GM12801 (cell line): ENCODE measurements around the gene PPM1H.

ENCODE experiments used
- TF ChIP-seq, protein P1 (sequence below): IDR thresholded peaks from one replicate; pipeline ENCODE4 v1.5.1; 2011; ENCODE audit warnings: control low read depth; ENCODE audit not compliant: insufficient read length; ENCODE audit errors: extremely low read depth

PPM1H gene

DNA sequence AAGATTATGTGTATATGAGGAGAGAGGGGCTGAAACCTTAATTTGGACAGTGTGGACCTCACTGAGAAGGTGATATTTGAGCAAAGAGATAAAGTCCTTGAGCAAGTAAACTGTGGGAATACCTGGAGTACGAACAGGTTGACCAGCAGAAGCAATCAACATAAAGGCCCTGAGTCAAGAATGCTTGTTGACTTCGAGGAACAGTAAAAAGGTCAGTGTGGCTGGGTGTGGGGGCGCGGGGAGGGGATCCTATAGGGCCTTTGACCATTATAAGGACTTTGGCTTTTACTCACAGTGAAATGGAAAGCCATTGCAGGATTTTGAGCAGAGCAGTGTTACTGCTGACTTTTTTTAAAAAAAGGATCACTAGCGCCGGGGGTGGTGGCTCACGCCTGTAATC, 34.7 kb upstream of the PPM1H start:
- TF ChIP-seq, protein P1, sequence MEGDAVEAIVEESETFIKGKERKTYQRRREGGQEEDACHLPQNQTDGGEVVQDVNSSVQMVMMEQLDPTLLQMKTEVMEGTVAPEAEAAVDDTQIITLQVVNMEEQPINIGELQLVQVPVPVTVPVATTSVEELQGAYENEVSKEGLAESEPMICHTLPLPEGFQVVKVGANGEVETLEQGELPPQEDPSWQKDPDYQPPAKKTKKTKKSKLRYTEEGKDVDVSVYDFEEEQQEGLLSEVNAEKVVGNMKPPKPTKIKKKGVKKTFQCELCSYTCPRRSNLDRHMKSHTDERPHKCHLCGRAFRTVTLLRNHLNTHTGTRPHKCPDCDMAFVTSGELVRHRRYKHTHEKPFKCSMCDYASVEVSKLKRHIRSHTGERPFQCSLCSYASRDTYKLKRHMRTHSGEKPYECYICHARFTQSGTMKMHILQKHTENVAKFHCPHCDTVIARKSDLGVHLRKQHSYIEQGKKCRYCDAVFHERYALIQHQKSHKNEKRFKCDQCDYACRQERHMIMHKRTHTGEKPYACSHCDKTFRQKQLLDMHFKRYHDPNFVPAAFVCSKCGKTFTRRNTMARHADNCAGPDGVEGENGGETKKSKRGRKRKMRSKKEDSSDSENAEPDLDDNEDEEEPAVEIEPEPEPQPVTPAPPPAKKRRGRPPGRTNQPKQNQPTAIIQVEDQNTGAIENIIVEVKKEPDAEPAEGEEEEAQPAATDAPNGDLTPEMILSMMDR, result no peak

DNA sequence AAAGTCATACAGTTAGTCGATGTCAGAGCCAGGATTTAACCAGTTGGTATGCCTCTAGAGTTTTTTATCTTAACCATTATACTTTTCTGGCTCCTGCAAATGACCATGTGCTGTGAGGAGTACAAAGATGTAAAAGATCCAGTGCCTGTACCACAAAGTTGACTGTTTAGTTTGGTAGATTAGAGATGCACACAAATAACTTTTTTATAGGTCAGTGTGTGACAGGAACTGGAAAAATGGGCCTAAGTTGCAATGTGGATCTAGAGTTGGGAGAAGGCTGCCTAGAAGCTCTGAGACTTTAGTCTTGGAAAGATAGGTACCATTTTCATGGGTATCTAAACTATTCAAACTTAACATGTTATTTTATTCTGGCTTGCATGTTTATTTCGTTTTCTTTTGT, 32.8 kb upstream of the PPM1H start:
- TF ChIP-seq, protein P1, result no peak

DNA sequence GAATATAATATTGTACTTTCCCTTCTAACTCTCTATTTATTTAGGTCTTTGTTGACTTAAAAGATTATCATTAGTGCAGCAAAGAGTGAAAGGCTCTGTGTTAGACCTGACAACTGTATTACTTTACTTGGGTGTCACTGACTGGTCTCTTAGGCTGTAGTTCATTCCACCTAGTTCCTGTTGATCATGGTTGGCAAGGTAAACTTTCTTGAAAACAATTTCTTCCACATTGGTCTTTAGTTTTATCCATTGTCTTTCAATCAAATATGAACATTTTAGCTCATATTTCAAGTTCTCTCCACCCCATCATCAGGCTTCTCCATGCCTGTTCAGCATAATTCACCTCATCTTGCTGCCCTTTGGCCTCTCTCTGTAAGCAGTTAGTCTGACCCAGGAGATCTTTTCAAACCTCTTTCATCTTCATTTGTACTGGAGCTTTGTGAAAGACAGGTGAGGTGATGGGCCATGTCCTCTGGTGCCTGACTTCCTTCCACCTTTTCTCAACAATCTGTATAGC, 32.1 kb upstream of the PPM1H start:
- TF ChIP-seq, protein P1, result no peak

DNA sequence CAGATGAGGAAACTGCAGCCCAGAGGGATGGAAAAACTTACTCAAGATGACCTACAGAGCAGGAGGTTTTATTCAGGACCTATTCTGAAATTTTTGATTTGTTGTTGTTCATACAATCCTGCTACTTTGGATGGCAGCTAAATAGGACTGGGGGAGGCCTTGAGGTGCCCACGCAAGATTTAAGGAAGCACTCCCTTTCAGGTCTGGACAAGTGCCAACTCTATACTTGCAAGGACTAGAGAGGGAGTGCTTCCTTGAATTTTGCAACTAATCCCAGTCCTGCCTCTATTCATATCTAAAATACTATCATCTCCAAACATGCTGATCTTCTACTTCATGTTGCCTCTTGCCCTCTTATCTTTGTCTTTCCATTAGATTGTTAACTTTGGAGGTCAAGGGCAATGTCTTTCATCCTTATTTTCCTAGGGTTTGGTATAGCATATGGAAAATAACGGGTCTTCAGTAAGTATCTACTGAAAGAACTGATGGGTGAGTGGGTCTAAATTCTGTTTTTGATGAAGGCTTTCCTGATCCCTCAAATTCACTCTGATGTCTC, 28.6 kb upstream of the PPM1H start:
- TF ChIP-seq, protein P1, result no peak

DNA sequence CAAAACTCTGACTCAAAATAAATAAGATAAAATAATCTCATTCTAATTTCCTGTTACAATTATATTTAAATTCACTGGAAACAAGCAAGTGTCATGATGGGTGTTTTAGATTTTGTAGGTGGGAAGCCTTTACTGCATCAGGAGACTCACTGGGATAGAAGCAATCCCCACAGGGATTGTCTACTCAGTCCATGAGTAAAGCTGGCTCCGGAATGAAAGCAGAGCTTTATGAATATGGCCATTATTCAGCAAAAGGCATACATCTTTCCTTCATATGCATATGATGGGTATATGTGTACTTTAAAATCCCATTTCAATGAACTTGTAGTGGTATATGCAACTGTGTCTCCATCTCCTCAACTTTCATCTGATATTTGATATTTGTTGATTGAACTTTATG, 25.4 kb upstream of the PPM1H start:
- TF ChIP-seq, protein P1, result no peak

DNA sequence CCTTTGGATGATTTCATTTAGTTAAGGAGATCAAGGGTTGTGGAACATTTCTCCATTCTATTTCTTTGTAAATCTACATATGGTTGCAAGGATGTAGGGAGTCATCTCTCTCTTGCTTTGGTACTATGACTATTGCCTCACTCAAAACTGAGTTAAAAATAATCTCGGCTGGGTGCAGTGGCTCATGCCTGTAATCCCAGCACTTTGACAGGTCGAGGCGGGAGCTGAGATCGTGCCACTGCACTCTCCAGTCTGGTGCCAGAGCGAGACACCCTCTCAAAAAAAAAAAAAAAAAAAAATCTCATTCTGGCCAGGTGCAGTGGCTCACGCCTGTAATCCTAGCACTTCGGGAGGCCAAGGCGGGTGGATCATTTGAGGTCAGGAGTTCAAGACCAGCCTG, 24.8 kb upstream of the PPM1H start:
- TF ChIP-seq, protein P1, result no peak

DNA sequence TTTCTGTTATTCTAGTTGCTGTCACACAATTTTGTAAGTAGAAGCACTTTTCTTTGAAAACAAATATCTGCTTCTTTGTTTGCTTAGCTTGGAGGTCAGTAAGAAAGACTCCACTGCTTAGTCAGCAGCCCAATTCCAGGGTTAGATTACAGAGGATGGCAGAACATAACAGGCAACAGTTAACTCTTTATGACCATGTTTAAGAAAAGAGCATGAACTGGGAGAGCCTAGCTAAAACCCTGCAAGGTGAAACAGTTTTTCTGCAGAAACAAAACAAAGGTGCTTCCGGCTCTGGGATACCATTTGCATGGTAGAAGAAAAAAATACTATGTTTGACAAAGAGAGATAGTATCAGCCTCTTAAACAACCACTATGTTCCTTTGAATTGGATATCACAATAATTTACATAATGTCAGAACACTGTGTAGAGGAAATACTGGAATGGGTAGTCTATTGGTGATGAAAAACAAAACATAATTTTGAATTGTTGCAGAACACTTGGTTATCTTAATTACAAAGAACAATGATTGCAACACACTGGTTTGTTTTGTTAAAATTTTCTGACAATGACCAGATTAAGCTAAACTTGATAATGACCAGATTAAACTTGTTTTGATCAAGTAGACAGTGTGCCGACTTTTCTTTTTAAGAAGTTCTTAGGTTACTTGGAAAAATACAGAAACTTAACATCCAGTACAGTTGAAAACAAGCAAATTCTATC, 22.4 kb upstream of the PPM1H start:
- TF ChIP-seq, protein P1, result no peak
